Osteoblast (primary cell): ENCODE measurements around the gene DAAM2. TPM values are rescaled to one million over a fixed set of nuclear protein-coding genes. Genes with fewer than 3 reads are reported as not detected.

Experiments
- DNase-seq: peaks from one replicate; pipeline ENCODE4 v3.0.0; 2011; ENCODE audit warnings: low spot score, mixed read lengths; ENCODE audit not compliant: insufficient read length; ENCODE audit errors: missing footprints
- H2AFZ ChIP-seq: 2 replicates; pipeline ENCODE4 v1.6.0; 2011; ENCODE audit warnings: mild to moderate bottlenecking, low read length
- H3K27ac ChIP-seq: 2 replicates; pipeline ENCODE4 v1.5.1; 2011; ENCODE audit warnings: mild to moderate bottlenecking, low read depth, low read length, moderate library complexity
- H3K27me3 ChIP-seq: 2 replicates; pipeline ENCODE4 v1.6.0; 2012; ENCODE audit warnings: mild to moderate bottlenecking, control low read depth, inconsistent platforms, low read length, moderate library complexity; ENCODE audit not compliant: insufficient read depth
- H3K36me3 ChIP-seq: 2 replicates; pipeline ENCODE4 v1.5.1; 2011; ENCODE audit warnings: mild to moderate bottlenecking, low read length, control low read depth, moderate library complexity; ENCODE audit not compliant: insufficient read depth
- H3K4me1 ChIP-seq: 2 replicates; pipeline ENCODE4 v1.5.1; 2011; ENCODE audit warnings: mild to moderate bottlenecking, low read length, control low read depth, moderate library complexity; ENCODE audit not compliant: insufficient read depth
- H3K4me2 ChIP-seq: 2 replicates; pipeline ENCODE4 v1.6.0; 2011; ENCODE audit warnings: mild to moderate bottlenecking, low read length; ENCODE audit not compliant: insufficient read depth
- H3K4me3 ChIP-seq: fragments of 200-600 bp; sonication (generic); 3 replicates; pipeline ENCODE4 v1.5.1; 2012; ENCODE audit warnings: mild to moderate bottlenecking, low read length, inconsistent platforms; ENCODE audit not compliant: insufficient read depth
- H3K79me2 ChIP-seq: 2 replicates; pipeline ENCODE4 v1.6.0; 2012; ENCODE audit warnings: mild to moderate bottlenecking, low read length, control low read depth, inconsistent platforms; ENCODE audit not compliant: insufficient read depth
- H3K9me3 ChIP-seq: 2 replicates; pipeline ENCODE4 v1.5.1; 2011; ENCODE audit warnings: low read depth, low read length, control low read depth
- H4K20me1 ChIP-seq: 2 replicates; pipeline ENCODE4 v1.6.0; 2012; ENCODE audit warnings: mild to moderate bottlenecking, low read length, control low read depth; ENCODE audit not compliant: insufficient read depth
- CTCF ChIP-seq: IDR thresholded peaks from 2 replicates; pipeline ENCODE4 v1.5.1; 2011; ENCODE audit warnings: mild to moderate bottlenecking, low read depth, low read length, moderate library complexity; ENCODE audit errors: extremely low read depth
- total RNA-seq: library from RNA; depleted of rRNA; stranded (reverse); fragments of >200 nt; gene quantifications from 2 replicates; pipeline ENCODE4 v1.2.3, GENCODE V29; 2012

DAAM2 gene
- total RNA-seq, 1 donor = 29.0 TPM

DNA sequence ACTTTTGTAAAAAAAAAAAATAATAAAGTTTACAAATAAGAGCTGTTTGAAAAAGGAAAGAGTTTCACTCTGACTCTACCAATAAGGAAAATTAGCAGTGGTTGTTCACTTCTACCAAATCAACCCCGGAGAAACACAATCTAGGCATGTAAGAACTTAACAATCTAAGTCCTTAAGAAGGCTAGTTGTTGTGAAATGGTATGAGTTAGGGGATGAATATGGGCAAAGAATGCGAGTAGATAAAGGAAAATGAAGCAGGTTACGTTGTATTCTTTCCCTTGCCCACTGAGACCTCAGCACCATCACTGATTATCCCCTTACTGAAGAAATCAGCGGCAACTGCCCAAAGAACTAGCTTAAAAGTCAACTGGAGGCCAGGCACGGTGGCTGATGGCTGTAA lies 126.7 kb downstream of the DAAM2 start:
- Histone ChIP-seq H3K4me3 (no peak overlapping the region), H3K4me2 (no peak overlapping the region), H3K79me2 (no peaks in the 10 kb centered on the region), H3K27ac (no peak overlapping the region), H3K36me3 (peaks cover 12% of the 10 kb centered on the region), H3K9me3 (no peaks in the 10 kb centered on the region), H3K4me1 (no peaks in the 10 kb centered on the region), H2AFZ (no peak overlapping the region), H4K20me1 (no peaks in the 10 kb centered on the region), H3K27me3 (no peaks in the 10 kb centered on the region)
- no peak for DNase-seq
- TF ChIP-seq CTCF = no peak

DNA sequence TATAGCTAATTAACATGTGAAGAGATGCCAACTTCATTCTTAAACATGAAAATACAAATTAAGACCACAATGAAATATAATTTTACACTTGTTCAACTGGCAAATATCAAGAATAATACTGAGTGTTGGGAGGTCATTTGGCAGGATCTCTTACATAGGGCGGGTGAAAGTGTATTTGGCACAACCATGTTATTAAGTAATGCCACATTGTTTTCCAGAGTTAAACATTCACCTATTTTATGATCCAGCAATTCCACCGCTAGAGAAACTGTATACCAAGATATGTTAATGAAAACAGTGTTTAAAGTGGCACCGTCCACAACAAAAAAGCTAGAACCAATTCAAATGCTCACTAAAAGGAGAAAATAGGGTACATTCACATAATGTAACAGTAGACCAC lies 128.0 kb downstream of the DAAM2 start:
- no peaks in the 10 kb centered on the region for H4K20me1 ChIP-seq
- no peak overlapping the region for H2AFZ ChIP-seq
- DNase-seq = no peak
- no peak overlapping the region for H3K27ac ChIP-seq
- H3K36me3 ChIP-seq = peaks cover 13% of the 10 kb centered on the region
- H3K4me2 ChIP-seq = no peak overlapping the region
- H3K27me3 ChIP-seq = no peaks in the 10 kb centered on the region
- no peaks in the 10 kb centered on the region for H3K79me2 ChIP-seq
- no peak overlapping the region for H3K4me3 ChIP-seq
- no peak for TF ChIP-seq CTCF
- no peaks in the 10 kb centered on the region for H3K9me3 ChIP-seq
- no peaks in the 10 kb centered on the region for H3K4me1 ChIP-seq

DNA sequence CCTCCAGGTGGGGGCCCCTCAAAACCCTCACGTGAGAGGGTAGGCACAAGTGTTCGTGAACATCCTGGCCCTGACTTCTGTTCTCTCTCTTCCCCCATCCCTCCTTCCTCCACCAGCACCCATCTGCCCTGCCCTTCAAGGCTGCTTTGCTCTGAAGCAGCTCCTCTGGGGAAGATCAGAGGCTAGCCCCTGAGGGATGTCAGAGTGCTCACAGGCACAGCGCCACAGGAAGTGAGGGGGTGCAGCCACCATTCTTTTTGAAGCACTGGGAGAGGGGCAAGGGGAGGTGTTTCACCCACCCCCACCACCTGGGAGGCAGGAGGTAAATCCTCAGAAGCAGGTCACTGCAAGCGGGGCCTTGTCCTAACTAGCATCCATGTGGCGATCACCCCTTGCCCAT lies 130.6 kb downstream of the DAAM2 start:
- H3K9me3 ChIP-seq = no peaks in the 10 kb centered on the region
- peaks cover 7% of the 10 kb centered on the region for H4K20me1 ChIP-seq
- no peak for DNase-seq
- peaks cover 7% of the 10 kb centered on the region for H3K36me3 ChIP-seq
- no peaks in the 10 kb centered on the region for H3K79me2 ChIP-seq
- no peak overlapping the region for H3K4me3 ChIP-seq
- H3K4me2 ChIP-seq = no peak overlapping the region
- H3K4me1 ChIP-seq = peaks cover 2% of the 10 kb centered on the region
- no peak overlapping the region for H3K27ac ChIP-seq
- no peaks in the 10 kb centered on the region for H3K27me3 ChIP-seq
- no peak for TF ChIP-seq CTCF
- no peak overlapping the region for H2AFZ ChIP-seq

DNA sequence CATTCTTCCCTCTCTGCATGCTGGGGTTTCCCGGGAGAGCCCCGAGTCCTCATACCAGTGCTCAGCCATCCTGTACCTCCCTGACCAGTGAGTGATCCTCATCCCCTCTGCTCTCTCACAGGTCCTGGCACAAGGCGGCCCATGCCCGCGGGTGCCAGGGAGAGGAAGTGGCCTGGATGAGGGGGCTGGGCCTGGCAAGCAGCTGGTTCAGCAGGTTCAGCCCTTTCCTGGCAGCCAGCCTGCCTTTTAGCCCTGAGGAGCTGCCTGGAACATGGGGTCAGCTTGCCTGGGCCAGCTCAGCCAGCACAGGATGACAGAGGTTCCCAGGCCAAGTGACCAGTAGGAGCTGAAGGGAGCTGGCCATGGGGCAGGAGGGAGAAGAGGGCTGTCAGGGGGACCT lies 131.2 kb downstream of the DAAM2 start:
- Histone ChIP-seq H4K20me1 (peaks cover 7% of the 10 kb centered on the region), H3K27ac (no peak overlapping the region), H3K4me3 (no peak overlapping the region), H2AFZ (no peak overlapping the region), H3K27me3 (no peaks in the 10 kb centered on the region), H3K79me2 (no peaks in the 10 kb centered on the region), H3K4me1 (peaks cover 2% of the 10 kb centered on the region), H3K4me2 (no peak overlapping the region), H3K36me3 (peaks cover 7% of the 10 kb centered on the region), H3K9me3 (no peaks in the 10 kb centered on the region)
- no peak for DNase-seq
- TF ChIP-seq CTCF = no peak
